Gastrocnemius medialis (tissue), 4 donors: ENCODE data around the gene PLD1.

Source experiments
- CTCF ChIP-seq, 5 experiments: fragments of 450-650 bp in 3 of 5; fragments of 200-600 bp in 2 of 5; sonication (generic) in 2 of 5; IDR thresholded peaks in 4 of 5; conservative IDR thresholded peaks in 1 of 5; 1 replicate in 4 of 5; 2 replicates in 1 of 5; pipeline ENCODE4 v1.5.1; 2016 to 2019; ENCODE audit warnings: antibody characterized with exemption in 5 of 5, mild to moderate bottlenecking in 3 of 5, moderate library complexity in 3 of 5
- POLR2A ChIP-seq, 2 donors: fragments of 450-650 bp; IDR thresholded peaks; one replicate each; pipeline ENCODE4 v1.6.1; 2017; ENCODE audit warnings: antibody characterized with exemption in 2 of 2, mild to moderate bottlenecking in 2 of 2, moderate library complexity in 2 of 2

- TF ChIP-seq CTCF (IDR thresholded peaks at IDR 0.05 in 4 of 5, conservative IDR thresholded peaks at IDR 0.05 in 1 of 5) (no peak), POLR2A (IDR thresholded peaks at IDR 0.05) (no peak)
Measured at GRCh38 chr3:171784937-171785336, 25.3 kb downstream of the PLD1 start.
